ENCODE results near the gene ADCY7. TPM values are rescaled to one million over a fixed set of nuclear protein-coding genes. Genes with fewer than 3 reads are reported as not detected.

The ADCY7 gene
- total RNA-seq = 49.6 and 102 TPM in 2 replicates

GRCh38 chr16:50266337-50267091, at the start of gene ADCY7:
TSS of gene ADCY7 (plus strand) at chr16:50266551. CDS start at chr16:50288180, 21,629 bp downstream.

Other genes with a start within 250 kb of the ADCY7 start
- 23.2 and 25.5 TPM in 2 replicates for gene CNEP1R1, start 241.3 kb upstream of the ADCY7 start, total RNA-seq
- 26.1 and 28.0 TPM in 2 replicates for gene HEATR3, start 200.6 kb upstream of the ADCY7 start, total RNA-seq
- gene TENT4B, start 113.2 kb upstream of the ADCY7 start, total RNA-seq = 15.0 and 16.1 TPM in 2 replicates
- 49.2 and 56.0 TPM in 2 replicates for gene BRD7, start 102.4 kb downstream of the ADCY7 start, total RNA-seq